ENCODE measurements around the gene ACOXL. TPM values are rescaled to one million over a fixed set of nuclear protein-coding genes. Genes with fewer than 3 reads are reported as not detected.
A peak's percentile ranks its signal among the peaks of the same experiment; 100 is the strongest.

The ACOXL gene
- total and polyA plus RNA-seq, 10 of the 15 experiments (the other 5 are each of a cell fraction or from before 2014, with no cell fraction given) = 0.05 to 1.3 (median 0.71) TPM

DNA sequence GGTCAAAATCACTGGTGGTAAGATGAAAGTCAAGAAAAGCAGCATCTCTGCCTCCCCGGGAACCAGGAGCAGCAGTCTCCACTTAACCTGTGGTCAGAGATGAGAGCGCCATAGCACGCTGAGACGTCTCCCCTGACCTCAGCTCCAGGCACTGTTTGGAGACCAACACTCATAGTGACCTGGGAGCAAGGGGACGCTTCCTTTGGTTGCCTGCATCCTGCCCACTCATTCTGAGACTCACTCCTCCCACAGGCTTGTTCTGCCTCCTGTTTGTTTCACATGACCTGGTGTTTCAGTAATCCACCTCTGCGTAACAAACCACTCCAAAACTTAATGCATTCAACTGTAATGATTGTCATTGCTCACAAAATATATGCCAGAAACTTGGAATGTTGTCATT, 139.3 kb downstream of the ACOXL start (continued):
- TF ChIP-seq BCL11A (IDR thresholded peaks at IDR 0.05; ENCODE audit: low read depth, low read length) = peak; percentile 47; the same call in 1 of the 2 replicates
- TF ChIP-seq RFX5 (IDR thresholded peaks at IDR 0.05; ENCODE audit: low read depth, low read length) = no peak
- no peak for TF ChIP-seq ASH2L (IDR thresholded peaks at IDR 0.05; ENCODE audit: borderline replicate concordance, low read depth)
- TF ChIP-seq NFYB (IDR thresholded peaks at IDR 0.05; ENCODE audit: insufficient read depth, low read depth, low read length) = no peak
- 0 out of 2 replicates have a peak, but pooled peaks have one; percentile 20 for TF ChIP-seq CBX5 (IDR thresholded peaks at IDR 0.05; ENCODE audit: low read depth)
- TF ChIP-seq CBX3 (IDR thresholded peaks at IDR 0.05; ENCODE audit: borderline replicate concordance, low read depth) = no peak
- TF ChIP-seq, protein P1, sequence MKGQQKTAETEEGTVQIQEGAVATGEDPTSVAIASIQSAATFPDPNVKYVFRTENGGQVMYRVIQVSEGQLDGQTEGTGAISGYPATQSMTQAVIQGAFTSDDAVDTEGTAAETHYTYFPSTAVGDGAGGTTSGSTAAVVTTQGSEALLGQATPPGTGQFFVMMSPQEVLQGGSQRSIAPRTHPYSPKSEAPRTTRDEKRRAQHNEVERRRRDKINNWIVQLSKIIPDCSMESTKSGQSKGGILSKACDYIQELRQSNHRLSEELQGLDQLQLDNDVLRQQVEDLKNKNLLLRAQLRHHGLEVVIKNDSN (IDR thresholded peaks at IDR 0.05; ENCODE audit: borderline replicate concordance, extremely low read length, insufficient read depth, low read depth, low read length) = no peak
- peak; percentile 16; the same call in 1 of the 2 replicates for TF ChIP-seq CREM (IDR thresholded peaks at IDR 0.05; ENCODE audit: low read depth)
- peak; percentile 53 to 59; a peak in 2 of 4 replicates for TF ChIP-seq IKZF2 (IDR thresholded peaks at IDR 0.05)
- 0 out of 4 replicates have a peak, but pooled peaks of 1 of the 2 experiments have one; percentile 24 for TF ChIP-seq EP300 (IDR thresholded peaks at IDR 0.05; ENCODE audit: borderline replicate concordance in 1 of 2, control insufficient read depth in 1 of 2, low read depth in 2 of 2, low read length in 2 of 2)
- no peak for TF ChIP-seq RAD21 (IDR thresholded peaks at IDR 0.05; ENCODE audit: insufficient read depth, low read depth, low read length)
- peak; percentile 29; the same call in 1 of the 2 replicates for TF ChIP-seq JUNB (IDR thresholded peaks at IDR 0.05)
- TF ChIP-seq GABPA (IDR thresholded peaks at IDR 0.05; ENCODE audit: low read depth) = no peak
- TF ChIP-seq TCF12 (IDR thresholded peaks at IDR 0.05; ENCODE audit: low read depth, low read length) = 0 out of 2 replicates have a peak, but pooled peaks have one; percentile 18
- TF ChIP-seq, protein P2, sequence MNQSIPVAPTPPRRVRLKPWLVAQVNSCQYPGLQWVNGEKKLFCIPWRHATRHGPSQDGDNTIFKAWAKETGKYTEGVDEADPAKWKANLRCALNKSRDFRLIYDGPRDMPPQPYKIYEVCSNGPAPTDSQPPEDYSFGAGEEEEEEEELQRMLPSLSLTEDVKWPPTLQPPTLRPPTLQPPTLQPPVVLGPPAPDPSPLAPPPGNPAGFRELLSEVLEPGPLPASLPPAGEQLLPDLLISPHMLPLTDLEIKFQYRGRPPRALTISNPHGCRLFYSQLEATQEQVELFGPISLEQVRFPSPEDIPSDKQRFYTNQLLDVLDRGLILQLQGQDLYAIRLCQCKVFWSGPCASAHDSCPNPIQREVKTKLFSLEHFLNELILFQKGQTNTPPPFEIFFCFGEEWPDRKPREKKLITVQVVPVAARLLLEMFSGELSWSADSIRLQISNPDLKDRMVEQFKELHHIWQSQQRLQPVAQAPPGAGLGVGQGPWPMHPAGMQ (IDR thresholded peaks at IDR 0.05; ENCODE audit: borderline replicate concordance) = no peak
- no peak for TF ChIP-seq ZNF687 (IDR thresholded peaks at IDR 0.05)
- TF ChIP-seq NFIC (IDR thresholded peaks at IDR 0.05; ENCODE audit: low read depth, low read length) = 0 out of 2 replicates have a peak, but pooled peaks have one; percentile 33

Data from GM12878 (cell line).